Measurements from ENCODE around the gene BRD7. TPM values are rescaled to one million over a fixed set of nuclear protein-coding genes. Genes with fewer than 3 reads are reported as not detected.

BRD7 gene
- total and polyA plus RNA-seq, 2 of the 13 experiments (the other 11 are each of a cell fraction or from before 2014, with no cell fraction given) = 82.3 to 149 TPM

DNA sequence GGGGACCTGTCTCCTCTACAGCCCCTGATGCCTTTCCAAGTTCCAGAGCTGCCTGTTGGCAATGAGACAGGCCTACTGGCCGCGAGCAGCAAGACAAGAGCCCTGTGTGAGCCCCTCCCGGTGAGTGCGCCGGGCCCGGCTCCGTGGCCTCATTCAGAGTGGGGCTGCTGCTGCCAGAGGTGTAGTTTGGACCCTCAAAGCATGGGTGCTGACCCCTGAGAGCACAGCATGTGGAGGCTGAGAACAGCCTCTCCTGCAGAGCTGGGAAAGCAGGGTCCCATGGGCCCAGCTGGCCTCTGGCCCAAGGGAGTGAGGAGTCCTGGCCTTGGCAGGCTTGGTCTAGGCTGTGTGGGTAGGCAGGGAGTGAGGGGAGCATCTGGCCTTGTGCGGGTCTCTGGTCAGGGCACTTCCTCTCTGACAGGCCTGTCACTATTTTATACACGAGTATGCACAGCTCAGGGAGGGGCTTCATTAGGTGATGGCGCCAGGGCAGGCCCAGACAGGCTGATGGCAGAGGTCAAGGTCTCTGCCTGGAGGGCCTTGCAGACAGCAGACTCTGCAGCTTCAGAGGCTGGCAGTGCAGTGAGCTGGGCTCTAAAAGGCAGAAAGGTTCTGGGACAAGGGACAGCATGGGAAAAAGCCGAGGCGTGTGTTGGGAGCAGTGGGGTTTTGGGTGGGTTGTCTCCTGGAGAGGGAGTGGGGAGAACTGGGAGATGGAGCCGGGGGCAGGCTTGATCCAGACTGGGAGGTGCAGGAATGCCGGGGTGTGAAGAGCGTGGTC, 59.1 kb downstream of the BRD7 start (continued):
- TF ChIP-seq, protein P1, sequence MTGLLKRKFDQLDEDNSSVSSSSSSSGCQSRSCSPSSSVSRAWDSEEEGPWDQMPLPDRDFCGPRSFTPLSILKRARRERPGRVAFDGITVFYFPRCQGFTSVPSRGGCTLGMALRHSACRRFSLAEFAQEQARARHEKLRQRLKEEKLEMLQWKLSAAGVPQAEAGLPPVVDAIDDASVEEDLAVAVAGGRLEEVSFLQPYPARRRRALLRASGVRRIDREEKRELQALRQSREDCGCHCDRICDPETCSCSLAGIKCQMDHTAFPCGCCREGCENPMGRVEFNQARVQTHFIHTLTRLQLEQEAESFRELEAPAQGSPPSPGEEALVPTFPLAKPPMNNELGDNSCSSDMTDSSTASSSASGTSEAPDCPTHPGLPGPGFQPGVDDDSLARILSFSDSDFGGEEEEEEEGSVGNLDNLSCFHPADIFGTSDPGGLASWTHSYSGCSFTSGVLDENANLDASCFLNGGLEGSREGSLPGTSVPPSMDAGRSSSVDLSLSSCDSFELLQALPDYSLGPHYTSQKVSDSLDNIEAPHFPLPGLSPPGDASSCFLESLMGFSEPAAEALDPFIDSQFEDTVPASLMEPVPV (CRISPR knock-in tag; IDR thresholded peaks at IDR 0.05) = 0 out of 2 replicates have a peak, but pooled peaks have one; percentile 22
- TF ChIP-seq NBN (conservative IDR thresholded peaks at IDR 0.05) (no peak), KDM4B (CRISPR knock-in tag; IDR thresholded peaks at IDR 0.05) (no peak), ZNF773 (CRISPR knock-in tag; IDR thresholded peaks at IDR 0.05; ENCODE audit: borderline replicate concordance) (no peak), ZNF652 (CRISPR knock-in tag; IDR thresholded peaks at IDR 0.05; ENCODE audit: borderline replicate concordance, low read depth) (no peak), MED1 (CRISPR knock-in tag; IDR thresholded peaks at IDR 0.05) (no peak), NCOA2 (CRISPR knock-in tag; IDR thresholded peaks at IDR 0.05) (0 out of 2 replicates have a peak, but pooled peaks have one; percentile 5), CEBPB (IDR thresholded peaks at IDR 0.05; ENCODE audit: borderline replicate concordance, low read depth, low read length) (no peak), ZNF205 (CRISPR knock-in tag; IDR thresholded peaks at IDR 0.05) (peak; percentile 41; the same call in 1 of the 2 replicates), ZNF432 (CRISPR knock-in tag; IDR thresholded peaks at IDR 0.05; ENCODE audit: borderline replicate concordance) (no peak), RFXANK (CRISPR knock-in tag; IDR thresholded peaks at IDR 0.05) (no peak), ZFX (CRISPR knock-in tag; IDR thresholded peaks at IDR 0.05; ENCODE audit: low read depth) (peak; percentile 66; the same call in 1 of the 2 replicates), RARA (CRISPR knock-in tag; IDR thresholded peaks at IDR 0.05) (peak; percentile 67; the same call in 1 of the 2 replicates), ZFYVE20 (CRISPR knock-in tag; IDR thresholded peaks at IDR 0.05; ENCODE audit: borderline replicate concordance, low read depth) (no peak), ZFP90 (CRISPR knock-in tag; IDR thresholded peaks at IDR 0.05; ENCODE audit: borderline replicate concordance) (0 out of 2 replicates have a peak, but pooled peaks have one; percentile 53), TARDBP (CRISPR knock-in tag; IDR thresholded peaks at IDR 0.05) (0 out of 2 replicates have a peak, but pooled peaks have one; percentile 8), MEF2D (CRISPR knock-in tag; IDR thresholded peaks at IDR 0.05) (0 out of 2 replicates have a peak, but pooled peaks have one; percentile 50), ZNF564 (CRISPR knock-in tag; IDR thresholded peaks at IDR 0.05) (0 out of 2 replicates have a peak, but pooled peaks have one; percentile 20), ZNF83 (CRISPR knock-in tag; IDR thresholded peaks at IDR 0.05; ENCODE audit: borderline replicate concordance) (0 out of 2 replicates have a peak, but pooled peaks have one; percentile 47), REPIN1 (CRISPR knock-in tag; IDR thresholded peaks at IDR 0.05; ENCODE audit: borderline replicate concordance, low read depth) (0 out of 2 replicates have a peak, but pooled peaks have one; percentile 28)
- TF ChIP-seq, protein P2, sequence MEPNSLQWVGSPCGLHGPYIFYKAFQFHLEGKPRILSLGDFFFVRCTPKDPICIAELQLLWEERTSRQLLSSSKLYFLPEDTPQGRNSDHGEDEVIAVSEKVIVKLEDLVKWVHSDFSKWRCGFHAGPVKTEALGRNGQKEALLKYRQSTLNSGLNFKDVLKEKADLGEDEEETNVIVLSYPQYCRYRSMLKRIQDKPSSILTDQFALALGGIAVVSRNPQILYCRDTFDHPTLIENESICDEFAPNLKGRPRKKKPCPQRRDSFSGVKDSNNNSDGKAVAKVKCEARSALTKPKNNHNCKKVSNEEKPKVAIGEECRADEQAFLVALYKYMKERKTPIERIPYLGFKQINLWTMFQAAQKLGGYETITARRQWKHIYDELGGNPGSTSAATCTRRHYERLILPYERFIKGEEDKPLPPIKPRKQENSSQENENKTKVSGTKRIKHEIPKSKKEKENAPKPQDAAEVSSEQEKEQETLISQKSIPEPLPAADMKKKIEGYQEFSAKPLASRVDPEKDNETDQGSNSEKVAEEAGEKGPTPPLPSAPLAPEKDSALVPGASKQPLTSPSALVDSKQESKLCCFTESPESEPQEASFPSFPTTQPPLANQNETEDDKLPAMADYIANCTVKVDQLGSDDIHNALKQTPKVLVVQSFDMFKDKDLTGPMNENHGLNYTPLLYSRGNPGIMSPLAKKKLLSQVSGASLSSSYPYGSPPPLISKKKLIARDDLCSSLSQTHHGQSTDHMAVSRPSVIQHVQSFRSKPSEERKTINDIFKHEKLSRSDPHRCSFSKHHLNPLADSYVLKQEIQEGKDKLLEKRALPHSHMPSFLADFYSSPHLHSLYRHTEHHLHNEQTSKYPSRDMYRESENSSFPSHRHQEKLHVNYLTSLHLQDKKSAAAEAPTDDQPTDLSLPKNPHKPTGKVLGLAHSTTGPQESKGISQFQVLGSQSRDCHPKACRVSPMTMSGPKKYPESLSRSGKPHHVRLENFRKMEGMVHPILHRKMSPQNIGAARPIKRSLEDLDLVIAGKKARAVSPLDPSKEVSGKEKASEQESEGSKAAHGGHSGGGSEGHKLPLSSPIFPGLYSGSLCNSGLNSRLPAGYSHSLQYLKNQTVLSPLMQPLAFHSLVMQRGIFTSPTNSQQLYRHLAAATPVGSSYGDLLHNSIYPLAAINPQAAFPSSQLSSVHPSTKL (CRISPR knock-in tag; IDR thresholded peaks at IDR 0.05) = peak; percentile 32
- TF ChIP-seq, protein P3, sequence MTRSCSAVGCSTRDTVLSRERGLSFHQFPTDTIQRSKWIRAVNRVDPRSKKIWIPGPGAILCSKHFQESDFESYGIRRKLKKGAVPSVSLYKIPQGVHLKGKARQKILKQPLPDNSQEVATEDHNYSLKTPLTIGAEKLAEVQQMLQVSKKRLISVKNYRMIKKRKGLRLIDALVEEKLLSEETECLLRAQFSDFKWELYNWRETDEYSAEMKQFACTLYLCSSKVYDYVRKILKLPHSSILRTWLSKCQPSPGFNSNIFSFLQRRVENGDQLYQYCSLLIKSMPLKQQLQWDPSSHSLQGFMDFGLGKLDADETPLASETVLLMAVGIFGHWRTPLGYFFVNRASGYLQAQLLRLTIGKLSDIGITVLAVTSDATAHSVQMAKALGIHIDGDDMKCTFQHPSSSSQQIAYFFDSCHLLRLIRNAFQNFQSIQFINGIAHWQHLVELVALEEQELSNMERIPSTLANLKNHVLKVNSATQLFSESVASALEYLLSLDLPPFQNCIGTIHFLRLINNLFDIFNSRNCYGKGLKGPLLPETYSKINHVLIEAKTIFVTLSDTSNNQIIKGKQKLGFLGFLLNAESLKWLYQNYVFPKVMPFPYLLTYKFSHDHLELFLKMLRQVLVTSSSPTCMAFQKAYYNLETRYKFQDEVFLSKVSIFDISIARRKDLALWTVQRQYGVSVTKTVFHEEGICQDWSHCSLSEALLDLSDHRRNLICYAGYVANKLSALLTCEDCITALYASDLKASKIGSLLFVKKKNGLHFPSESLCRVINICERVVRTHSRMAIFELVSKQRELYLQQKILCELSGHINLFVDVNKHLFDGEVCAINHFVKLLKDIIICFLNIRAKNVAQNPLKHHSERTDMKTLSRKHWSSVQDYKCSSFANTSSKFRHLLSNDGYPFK (CRISPR knock-in tag; IDR thresholded peaks at IDR 0.05; ENCODE audit: borderline replicate concordance) = peak; percentile 56; the same call in 1 of the 2 replicates

Measured in HepG2 (cell line).